Neural cell (in vitro differentiated cells): ENCODE data around the gene RASA1.

Source experiments
- EZH2 ChIP-seq: fragments of 200-600, 300-800 bp; shearing (Covaris generic), sonication (generic); IDR thresholded peaks from 2 replicates; pipeline ENCODE4 v1.6.1; 2014; ENCODE audit warnings: antibody characterized with exemption, low read length, borderline replicate concordance, mild to moderate bottlenecking; ENCODE audit not compliant: insufficient read depth, poor library complexity, severe bottlenecking
- POLR2AphosphoS5 ChIP-seq: IDR thresholded peaks from 2 replicates; pipeline ENCODE4 v1.6.1; 2012
- REST ChIP-seq: IDR thresholded peaks from 2 replicates; pipeline ENCODE4 v1.6.1; 2012; ENCODE audit warnings: borderline replicate concordance

GRCh38 chr5:87393331-87393730 lies 125.6 kb downstream of the RASA1 start:
- no peak for TF ChIP-seq EZH2
- no peak for TF ChIP-seq POLR2AphosphoS5
- no peak for TF ChIP-seq REST
